Naive thymus-derived CD4-positive, alpha-beta T cell (primary cell): ENCODE data around the gene PIK3CB. TPM values are rescaled to one million over a fixed set of nuclear protein-coding genes. Genes with fewer than 3 reads are reported as not detected.

ENCODE experiments used
- ATAC-seq: fragments of 150-1000 bp; cut with Tn5 transposase; 2 replicates; pipeline ENCODE4 v1.10.0; 2021; ENCODE audit warnings: mild to moderate bottlenecking, moderate library complexity
- CTCF ChIA-PET: fragments of 350-600 bp; sonication (Branson Sonifier 250); formaldehyde crosslinking; loops from one replicate; lab custom pipeline; 2021; ENCODE audit warnings: antibody characterized with exemption; lab: Charles Lee
- POLR2A ChIA-PET: fragments of 350-600 bp; sonication (Branson Sonifier 250); formaldehyde crosslinking; loops from one replicate; lab custom pipeline; 2021; ENCODE audit warnings: antibody characterized with exemption, inconsistent platforms; lab: Charles Lee
- DNase-seq, 9 donors: peaks; one replicate each; pipeline versions ENCODE4 v3.0.0 to v3.0.0-alpha.2; 2020 to 2022; ENCODE audit warnings: mixed read lengths in 1 of 9
- H3K27ac ChIP-seq: one replicate; pipeline ENCODE4 v1.7.0; 2013; ENCODE audit warnings: mild to moderate bottlenecking, low read depth, low read length, moderate library complexity
- H3K27me3 ChIP-seq, 2 donors: one replicate each; pipeline ENCODE4 v1.7.0; 2013; ENCODE audit warnings: low read length in 2 of 2, mild to moderate bottlenecking in 2 of 2, moderate library complexity in 2 of 2; ENCODE audit not compliant: control insufficient read depth in 2 of 2, insufficient read depth in 2 of 2
- H3K36me3 ChIP-seq, 3 experiments: 1 replicate in 2 of 3; 2 replicates in 1 of 3; pipeline ENCODE4 v1.7.0; 2013; ENCODE audit warnings: low read length in 3 of 3, mild to moderate bottlenecking in 3 of 3, moderate library complexity in 1 of 3; ENCODE audit not compliant: insufficient read depth in 3 of 3, control insufficient read depth in 2 of 3
- H3K4me1 ChIP-seq, 2 donors: one replicate each; pipeline ENCODE4 v1.7.0; 2013; ENCODE audit warnings: low read length in 2 of 2, mild to moderate bottlenecking in 2 of 2, moderate library complexity in 1 of 2; ENCODE audit not compliant: control insufficient read depth in 2 of 2, insufficient read depth in 2 of 2
- H3K4me3 ChIP-seq: 2 replicates; pipeline ENCODE4 v1.7.0; 2013; ENCODE audit warnings: mild to moderate bottlenecking, low read length
- H3K9me3 ChIP-seq, 3 experiments: 1 replicate in 2 of 3; 2 replicates in 1 of 3; pipeline ENCODE4 v1.7.0; 2013; ENCODE audit warnings: low read length in 3 of 3; ENCODE audit not compliant: control insufficient read depth in 2 of 3
- H3K27ac Mint-ChIP-seq, 9 donors: one replicate each; pipeline ENCODE4 v1.8.0; 2020 to 2022; ENCODE audit warnings: mixed read lengths in 9 of 9, mild to moderate bottlenecking in 8 of 9, moderate library complexity in 5 of 9, inconsistent platforms in 2 of 9
- H3K27me3 Mint-ChIP-seq, 5 donors: one replicate each; pipeline ENCODE4 v1.8.0; 2021 to 2022; ENCODE audit warnings: mixed read lengths in 5 of 5, mild to moderate bottlenecking in 1 of 5
- H3K36me3 Mint-ChIP-seq, 5 donors: one replicate each; pipeline ENCODE4 v1.8.0; 2020 to 2022; ENCODE audit warnings: mixed read lengths in 5 of 5, mild to moderate bottlenecking in 3 of 5, inconsistent platforms in 1 of 5
- H3K4me1 Mint-ChIP-seq, 7 donors: one replicate each; pipeline ENCODE4 v1.8.0; 2020 to 2022; ENCODE audit warnings: mixed read lengths in 7 of 7, mild to moderate bottlenecking in 3 of 7, inconsistent platforms in 1 of 7
- H3K4me3 Mint-ChIP-seq, 10 donors: one replicate each; pipeline ENCODE4 v1.8.0; 2020 to 2022; ENCODE audit warnings: mild to moderate bottlenecking in 10 of 10, mixed read lengths in 10 of 10, moderate library complexity in 6 of 10, inconsistent platforms in 2 of 10
- H3K9me3 Mint-ChIP-seq, 11 donors: one replicate each; pipeline ENCODE4 v1.8.0; 2020 to 2022; ENCODE audit warnings: mixed read lengths in 11 of 11, mild to moderate bottlenecking in 4 of 11, inconsistent platforms in 1 of 11, moderate library complexity in 1 of 11
- intact Hi-C, 2 donors: fragments of 100-400 bp; cut with micrococcal nuclease; formaldehyde crosslinking; loops; one replicate each; pipeline ENCODE4 v1.15.1; 2023
- polyA plus RNA-seq, 2 donors: library from polyadenylated mRNA; unstranded; fragments of 300-500 nt; fragmentation: Illumina TruSeq; gene quantifications; one replicate each; pipeline ENCODE4 v1.2.3, GENCODE V29; 2021
- total RNA-seq, 6 experiments: library from RNA in 5 of 6; stranded (reverse) in 5 of 6; gene quantifications; 1 replicate in 5 of 6; 2 replicates in 1 of 6; pipeline ENCODE4 v1.2.3 and lab custom pipeline; 2021 to 2026

The PIK3CB gene
- total and polyA plus RNA-seq, 7 experiments from 2014 or later: 19.6 to 46.9 (median 30.3) TPM

DNA sequence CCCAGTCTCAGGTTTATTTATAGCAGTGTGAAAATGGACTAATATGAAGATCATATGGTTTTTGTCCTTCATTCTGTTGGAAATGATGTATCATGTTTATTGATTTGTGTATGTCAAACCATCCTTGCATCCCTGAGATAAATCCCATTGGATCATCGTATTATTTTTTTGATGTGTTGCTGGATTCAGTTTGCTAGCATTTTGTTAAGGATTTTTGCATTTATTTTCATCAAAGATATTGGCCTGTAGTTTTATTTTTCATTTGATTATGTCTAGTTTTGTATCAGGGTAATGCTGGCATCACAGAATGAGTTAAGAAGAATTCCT lies 191.8 kb downstream of the PIK3CB start:
- peaks cover 0 to 41% (median 0%) of the 10 kb centered on the region in 3 experiments for H3K9me3 ChIP-seq
- POLR2A ChIA-PET: no interaction called here

DNA sequence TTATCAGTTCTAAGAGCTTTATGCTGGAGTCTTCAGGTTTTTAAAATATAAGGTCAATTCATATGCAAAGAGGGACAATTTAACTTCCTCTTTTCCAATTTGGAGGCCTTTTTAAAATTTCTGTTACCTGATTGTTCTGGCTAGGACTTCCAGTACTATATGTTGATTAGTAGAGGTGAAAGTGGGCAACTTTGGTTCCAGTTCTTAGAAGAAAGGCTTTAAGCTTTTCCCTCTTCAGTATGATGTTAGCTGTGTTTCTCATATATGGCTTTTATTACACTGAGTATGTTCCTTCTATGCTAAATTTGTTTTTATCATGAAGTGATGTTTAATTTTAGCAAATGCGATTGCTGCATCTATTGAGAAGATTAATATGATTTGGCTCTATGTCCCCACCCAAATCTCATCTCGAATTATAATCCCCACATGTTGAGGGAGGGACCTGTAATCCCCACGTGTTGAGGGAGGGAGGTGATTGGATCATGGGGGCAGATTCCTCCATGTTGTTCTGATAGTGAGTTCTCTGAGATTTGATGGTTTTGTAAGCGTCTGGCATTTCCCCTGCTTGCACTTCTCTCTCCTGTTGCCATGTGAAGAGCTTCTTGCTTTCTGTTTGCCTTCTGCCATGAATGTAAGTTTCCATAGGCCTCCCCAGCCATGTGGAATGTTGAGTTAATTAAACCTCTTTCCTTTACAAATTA lies 192.4 kb downstream of the PIK3CB start:
- Mint-ChIP-seq H3K4me1 (no peaks in the 10 kb centered on the region), H3K4me3 (no peak overlapping the region), H3K27ac (no peak overlapping the region), H3K27me3 (no peaks in the 10 kb centered on the region), H3K36me3 (peaks cover 3 to 15% (median 11%) of the 10 kb centered on the region in 5 donors), H3K9me3 (peaks cover 10 to 91% (median 44%) of the 10 kb centered on the region in 11 donors)
- DNase-seq: no peak
- intact Hi-C loops: no loop called here
- Histone ChIP-seq H3K27ac (no peak overlapping the region), H3K4me1 (no peaks in the 10 kb centered on the region), H3K27me3 (no peaks in the 10 kb centered on the region), H3K9me3 (peaks cover 0 to 41% (median 0%) of the 10 kb centered on the region in 3 experiments), H3K4me3 (no peak overlapping the region), H3K36me3 (no peaks in the 10 kb centered on the region)
- ChIA-PET POLR2A (no interaction called here), CTCF (no interaction called here)
- no peak for ATAC-seq

More for the DNA sequence above, 191.8 kb downstream of the PIK3CB start:
- no peaks in the 10 kb centered on the region for H3K27me3 ChIP-seq
- intact Hi-C loops: no loop called here
- no peak overlapping the region for H3K4me3 ChIP-seq
- Mint-ChIP-seq H3K9me3 (peaks cover 10 to 91% (median 47%) of the 10 kb centered on the region in 11 donors), H3K4me3 (no peak overlapping the region), H3K27ac (no peak overlapping the region), H3K27me3 (no peaks in the 10 kb centered on the region), H3K4me1 (no peaks in the 10 kb centered on the region), H3K36me3 (peaks cover 3 to 15% (median 12%) of the 10 kb centered on the region in 5 donors)
- CTCF ChIA-PET: no interaction called here
- H3K36me3 ChIP-seq: no peaks in the 10 kb centered on the region
- ATAC-seq (no peak), DNase-seq (no peak)
- no peaks in the 10 kb centered on the region for H3K4me1 ChIP-seq
- no peak overlapping the region for H3K27ac ChIP-seq

DNA sequence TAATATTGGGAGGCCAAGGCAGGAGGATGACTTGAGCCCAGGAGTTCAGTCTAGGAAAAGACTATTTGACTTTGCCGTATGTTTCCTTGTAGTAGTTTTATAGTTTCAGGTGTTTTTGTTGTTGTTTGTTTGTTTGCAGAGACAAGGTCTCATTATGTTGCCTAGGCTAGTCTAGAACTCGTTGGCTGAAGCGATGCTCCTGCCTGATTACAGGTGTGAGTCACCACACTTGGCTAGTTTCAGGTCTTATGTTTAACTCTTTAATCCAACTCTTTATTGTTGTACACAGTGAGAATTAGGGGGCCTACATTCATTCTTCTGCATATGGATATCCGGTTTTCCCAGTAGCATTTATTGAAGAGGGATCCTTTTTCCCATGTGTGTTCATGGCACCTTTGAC lies 194.2 kb downstream of the PIK3CB start:
- no peaks in the 10 kb centered on the region for H3K27me3 Mint-ChIP-seq
- DNase-seq: no peak
- peaks cover 10 to 74% (median 34%) of the 10 kb centered on the region in 11 donors for H3K9me3 Mint-ChIP-seq
- Histone ChIP-seq H3K4me1 (no peaks in the 10 kb centered on the region), H3K27ac (no peak overlapping the region), H3K9me3 (peaks cover 0 to 33% (median 0%) of the 10 kb centered on the region in 3 experiments), H3K36me3 (no peaks in the 10 kb centered on the region), H3K27me3 (no peaks in the 10 kb centered on the region), H3K4me3 (no peak overlapping the region)
- CTCF ChIA-PET: no interaction called here
- ATAC-seq: no peak
- H3K36me3 Mint-ChIP-seq: peaks cover 3 to 14% (median 11%) of the 10 kb centered on the region in 5 donors
- POLR2A ChIA-PET: no interaction called here
- no peak overlapping the region for H3K4me3 Mint-ChIP-seq
- peak overlapping the region in 1 of 9 donors; percentile 48 for H3K27ac Mint-ChIP-seq
- no peaks in the 10 kb centered on the region for H3K4me1 Mint-ChIP-seq
- intact Hi-C loops: no loop called here

DNA sequence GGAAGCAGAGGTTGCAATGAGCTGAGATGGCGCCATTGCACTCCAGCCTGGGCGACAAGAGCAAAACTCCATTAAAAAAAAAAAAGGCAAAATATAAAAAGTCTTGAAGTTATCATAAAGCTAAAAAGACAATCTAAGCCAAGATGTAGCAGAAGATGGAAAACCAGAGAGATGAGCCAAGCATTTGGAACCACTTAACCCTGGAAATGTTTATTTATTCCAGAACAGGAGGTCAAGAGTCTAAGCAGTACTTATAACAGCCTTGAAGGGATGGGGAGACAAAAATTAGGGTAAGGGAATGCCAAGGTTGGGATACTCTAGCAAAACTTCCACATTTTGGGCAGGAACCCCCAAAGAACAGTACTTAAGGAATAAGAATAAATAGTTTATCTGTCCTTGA lies 196.1 kb downstream of the PIK3CB start:
- Histone ChIP-seq H3K36me3 (no peaks in the 10 kb centered on the region), H3K27ac (no peak overlapping the region), H3K9me3 (peaks cover 0 to 22% (median 0%) of the 10 kb centered on the region in 3 experiments), H3K4me1 (no peaks in the 10 kb centered on the region), H3K27me3 (no peaks in the 10 kb centered on the region), H3K4me3 (no peak overlapping the region)
- Mint-ChIP-seq H3K27ac (no peak overlapping the region), H3K4me3 (no peak overlapping the region), H3K9me3 (peaks cover 10 to 55% (median 23%) of the 10 kb centered on the region in 11 donors), H3K4me1 (no peaks in the 10 kb centered on the region), H3K36me3 (peaks cover 3 to 19% (median 15%) of the 10 kb centered on the region in 5 donors), H3K27me3 (no peaks in the 10 kb centered on the region)
- ATAC-seq (no peak), DNase-seq (no peak)
- ChIA-PET CTCF (no interaction called here), POLR2A (no interaction called here)
- intact Hi-C loops: no loop called here

DNA sequence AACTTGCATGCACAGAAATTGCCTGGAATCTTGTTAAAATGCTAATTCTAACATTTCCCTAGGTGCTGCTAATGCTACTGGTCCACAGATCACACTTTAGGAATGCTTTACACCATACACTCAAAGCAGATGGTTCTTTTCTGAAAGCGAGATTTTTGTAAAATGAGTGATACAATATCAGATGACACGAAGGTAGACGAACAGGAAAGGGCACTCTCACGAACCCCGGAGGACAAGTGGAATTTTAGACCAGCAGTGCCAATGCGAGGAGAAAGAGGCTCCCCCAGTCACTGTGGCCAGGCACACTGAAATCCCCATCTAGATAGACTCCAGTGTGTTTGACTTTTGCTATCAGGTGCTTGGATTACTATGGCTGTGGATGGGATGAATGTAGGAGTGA lies 205.2 kb downstream of the PIK3CB start:
- no peak overlapping the region for H3K4me3 Mint-ChIP-seq
- H3K36me3 Mint-ChIP-seq: peaks cover 0 to 46% (median 21%) of the 10 kb centered on the region in 5 donors
- ChIA-PET CTCF (no interaction called here), POLR2A (no interaction called here)
- H3K27ac Mint-ChIP-seq: peak overlapping the region in 1 of 9 donors; percentile 4
- no peaks in the 10 kb centered on the region for H3K4me1 Mint-ChIP-seq
- intact Hi-C loops: no loop called here
- no peaks in the 10 kb centered on the region for H3K9me3 Mint-ChIP-seq
- no peaks in the 10 kb centered on the region for H3K27me3 Mint-ChIP-seq
- DNase-seq: no peak
- no peaks in the 10 kb centered on the region for H3K36me3 ChIP-seq
- ATAC-seq: no peak
- H3K27me3 ChIP-seq: no peaks in the 10 kb centered on the region
- no peaks in the 10 kb centered on the region for H3K4me1 ChIP-seq
- no peaks in the 10 kb centered on the region for H3K9me3 ChIP-seq
- no peak overlapping the region for H3K27ac ChIP-seq
- H3K4me3 ChIP-seq: no peak overlapping the region

DNA sequence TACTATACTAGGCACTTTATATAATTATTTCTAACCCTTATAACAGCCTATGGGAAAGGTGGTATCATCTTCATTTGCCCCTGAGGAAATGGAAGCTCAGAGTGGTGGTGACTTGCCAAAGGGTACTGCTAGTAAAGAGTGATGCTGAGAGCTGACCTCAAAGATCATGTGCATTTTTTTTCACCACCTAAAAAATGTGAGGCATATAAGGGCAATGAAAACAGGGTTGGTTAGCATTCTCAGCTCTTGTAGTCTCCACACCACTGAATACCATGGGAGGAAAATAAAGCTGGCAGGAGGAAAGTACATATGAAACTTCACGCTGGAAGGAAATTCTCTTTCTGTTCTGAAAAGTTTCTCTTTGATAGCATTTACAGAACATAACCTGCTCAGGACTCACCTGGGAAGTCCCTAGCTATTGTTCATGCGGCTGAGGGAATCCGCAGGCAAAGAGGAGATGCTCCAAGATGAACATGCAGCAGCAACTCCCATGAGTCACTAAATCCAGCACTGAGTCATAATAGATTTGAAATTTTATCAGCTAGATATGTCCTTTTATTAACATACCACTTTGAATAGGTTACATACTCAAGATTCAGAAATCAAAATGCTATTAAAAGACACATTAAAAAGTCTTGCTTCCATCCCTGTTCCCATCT lies 208.9 kb downstream of the PIK3CB start:
- ChIA-PET CTCF (no interaction called here), POLR2A (no interaction called here)
- Mint-ChIP-seq H3K27ac (peak overlapping the region in 1 of 9 donors; percentile 12), H3K4me1 (no peaks in the 10 kb centered on the region), H3K27me3 (no peaks in the 10 kb centered on the region), H3K4me3 (no peak overlapping the region), H3K36me3 (peaks cover 0 to 42% (median 19%) of the 10 kb centered on the region in 5 donors), H3K9me3 (no peaks in the 10 kb centered on the region)
- Histone ChIP-seq H3K4me3 (no peak overlapping the region), H3K27me3 (no peaks in the 10 kb centered on the region), H3K36me3 (no peaks in the 10 kb centered on the region), H3K27ac (no peak overlapping the region), H3K9me3 (no peaks in the 10 kb centered on the region), H3K4me1 (no peaks in the 10 kb centered on the region)
- no peak for ATAC-seq
- intact Hi-C loops: no loop called here
- no peak for DNase-seq

DNA sequence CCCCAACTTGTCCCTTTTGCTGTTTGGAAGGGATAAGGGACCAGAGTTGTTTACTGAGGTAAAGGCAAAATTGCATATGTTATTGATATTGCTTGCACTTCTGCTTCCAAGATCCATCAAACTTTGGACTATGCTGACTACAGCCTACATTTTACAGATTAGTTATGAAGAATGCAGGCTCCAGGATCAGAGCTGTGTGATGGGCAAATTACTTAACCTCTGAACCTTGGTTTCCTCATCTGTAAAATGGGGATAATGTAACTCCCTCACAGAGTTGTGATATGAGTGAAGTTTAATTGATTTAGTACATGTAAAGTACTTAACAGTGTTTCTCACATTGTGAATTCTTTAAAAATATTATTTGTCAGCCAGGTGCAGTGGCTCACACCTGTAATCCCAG lies 210.2 kb downstream of the PIK3CB start:
- Mint-ChIP-seq H3K9me3 (no peaks in the 10 kb centered on the region), H3K27ac (no peak overlapping the region), H3K4me1 (no peaks in the 10 kb centered on the region), H3K27me3 (peaks cover 0 to 1% (median 0%) of the 10 kb centered on the region in 5 donors), H3K36me3 (peaks cover 0 to 37% (median 15%) of the 10 kb centered on the region in 5 donors), H3K4me3 (no peak overlapping the region)
- DNase-seq: no peak
- H3K27ac ChIP-seq: no peak overlapping the region
- no peaks in the 10 kb centered on the region for H3K36me3 ChIP-seq
- H3K4me1 ChIP-seq: no peaks in the 10 kb centered on the region
- CTCF ChIA-PET: no interaction called here
- POLR2A ChIA-PET: no interaction called here
- no peak overlapping the region for H3K4me3 ChIP-seq
- no peaks in the 10 kb centered on the region for H3K9me3 ChIP-seq
- ATAC-seq: no peak
- H3K27me3 ChIP-seq: no peaks in the 10 kb centered on the region
- intact Hi-C loops: no loop called here
